Keratinocyte (primary cell): ENCODE results near the gene INPP5A.

ENCODE experiments used
- CTCF ChIP-seq, 3 experiments: IDR thresholded peaks in 1 of 3; conservative IDR thresholded peaks in 1 of 3; optimal IDR thresholded peaks in 1 of 3; 2 replicates in 2 of 3; 3 replicates in 1 of 3; pipeline versions ENCODE3 to v1.5.1; 2011; ENCODE audit warnings: low read length in 3 of 3, mild to moderate bottlenecking in 3 of 3, moderate library complexity in 2 of 3, control low read depth in 1 of 3, inconsistent platforms in 1 of 3; ENCODE audit not compliant: insufficient read depth in 2 of 3; ENCODE audit errors: extremely low read depth in 1 of 3
- EZH2 ChIP-seq: IDR thresholded peaks from one replicate; pipeline ENCODE4 v1.6.1; 2012; ENCODE audit warnings: inconsistent platforms, mild to moderate bottlenecking, low read length, moderate library complexity

- TF ChIP-seq EZH2 (no peak), CTCF (optimal IDR thresholded peaks at IDR 0.05 in 1 of 3, IDR thresholded peaks at IDR 0.05 in 1 of 3, conservative IDR thresholded peaks at IDR 0.05 in 1 of 3; ENCODE audit: extremely low read depth in 1 of 3, insufficient read depth in 2 of 3, low read length in 3 of 3) (no peak)
Measured at GRCh38 chr10:132500781-132501415, 36.7 kb upstream of the INPP5A start.
